Activated gamma-delta T cell treated with anti-CD3 and anti-CD28 coated beads, Interleukin-2, amount 50 U/mL, for 16 hours (primary cell): ENCODE results near the gene STK32C.

Source experiments
- DNase-seq: peaks from one replicate; pipeline ENCODE4 v3.0.0-alpha.2; 2020; ENCODE audit warnings: low read depth

STK32C gene

GRCh38 chr10:132209978-132210530 lies 97.7 kb downstream of the STK32C start:
- DNase-seq: no peak

GRCh38 chr10:132209130-132209529 lies 98.6 kb downstream of the STK32C start:
- no peak for DNase-seq

DNA sequence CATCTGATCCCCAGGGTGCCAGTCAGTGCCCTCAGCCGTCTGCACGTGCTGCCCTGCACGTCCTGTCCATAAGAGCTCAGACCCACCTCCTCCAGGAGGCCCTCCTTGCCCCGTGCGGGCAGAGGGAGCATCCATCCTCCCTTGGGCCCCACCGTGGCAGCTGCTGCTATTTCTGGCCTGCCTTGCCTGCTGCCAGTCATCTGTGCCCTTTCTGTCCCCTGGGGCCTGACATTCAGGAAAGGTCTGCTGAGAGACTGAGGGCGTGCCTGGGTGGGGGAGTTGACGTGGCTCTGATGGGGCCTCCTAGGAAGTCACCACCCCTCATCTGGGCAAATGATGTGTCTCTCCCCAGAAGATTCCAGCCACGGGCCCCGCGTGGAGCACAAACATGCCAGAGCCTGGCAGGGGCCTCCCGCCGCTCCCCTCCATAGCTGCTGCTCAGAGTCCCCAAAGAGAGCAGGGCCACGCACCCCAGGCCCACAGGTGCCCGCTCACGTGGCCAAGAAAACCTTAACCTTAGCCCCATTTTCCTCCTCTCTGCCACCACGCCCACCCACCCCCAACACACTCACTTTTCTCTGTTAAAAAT lies 99.2 kb downstream of the STK32C start:
- no peak for DNase-seq

DNA sequence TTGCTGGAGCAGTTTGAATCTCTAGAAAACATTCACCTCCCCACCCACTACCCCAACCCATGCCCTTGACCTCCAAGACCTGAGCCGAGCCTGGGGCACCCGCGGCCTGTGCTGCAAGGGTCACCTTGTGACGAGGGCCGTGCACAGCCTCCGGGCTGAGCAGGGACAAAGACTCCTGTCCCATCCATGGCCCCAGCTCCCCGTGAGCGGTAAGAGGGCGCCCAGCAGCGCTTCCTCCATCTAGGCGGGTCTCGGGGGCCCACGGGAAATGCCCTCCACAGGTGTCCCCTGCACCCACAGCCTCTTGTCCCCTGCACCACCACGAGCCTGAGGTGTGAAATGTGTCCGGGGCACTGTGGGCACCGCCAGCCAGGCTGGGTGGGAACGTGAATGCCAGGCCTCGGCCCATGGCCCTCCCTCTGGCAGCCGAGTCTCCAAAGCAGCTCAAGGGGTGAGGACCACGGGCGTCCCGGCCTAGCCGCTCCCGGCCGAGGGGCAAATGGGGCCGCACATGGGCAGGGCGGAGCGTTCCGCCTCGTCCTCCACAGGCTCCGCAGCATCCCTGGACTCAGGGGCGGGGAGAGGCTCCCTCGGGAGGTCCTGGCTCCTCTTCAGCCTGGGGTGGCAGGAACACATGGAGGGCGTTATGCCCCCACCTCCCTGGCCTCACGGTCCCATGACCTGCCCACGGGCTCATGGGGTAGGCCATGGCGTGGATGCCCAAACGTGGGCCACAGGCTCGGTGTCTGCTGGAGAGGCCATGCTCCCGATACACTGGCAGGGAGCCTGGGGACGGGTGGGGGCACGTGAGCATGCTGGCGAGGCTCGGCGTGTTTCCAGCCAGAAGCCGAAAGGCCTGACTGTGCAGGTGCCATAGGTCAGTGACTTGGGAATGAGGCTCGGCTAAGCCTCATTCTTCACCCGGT lies 100.0 kb downstream of the STK32C start:
- no peak for DNase-seq

GRCh38 chr10:132206806-132207535 lies 100.8 kb downstream of the STK32C start:
- no peak for DNase-seq

DNA sequence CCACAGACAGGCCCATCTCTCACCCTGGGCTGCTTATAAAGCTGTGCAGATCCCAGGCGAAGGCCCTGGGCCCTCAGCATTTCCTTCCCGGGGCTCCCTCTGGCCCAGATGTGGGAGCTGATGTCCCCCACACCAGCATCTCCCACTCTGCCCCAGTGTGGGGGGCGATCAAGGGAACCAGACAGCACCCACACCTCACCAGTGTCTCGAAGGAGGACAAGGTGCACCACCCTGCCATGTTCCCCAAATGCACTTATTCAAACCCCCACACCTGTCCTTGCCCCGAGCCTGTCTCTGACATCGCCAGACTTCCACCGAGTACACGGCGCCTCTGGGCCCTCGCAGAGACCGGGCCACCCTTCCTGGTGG lies 101.4 kb downstream of the STK32C start:
- no peak for DNase-seq

GRCh38 chr10:132205650-132206376 lies 101.9 kb downstream of the STK32C start:
- DNase-seq: no peak

- DNase-seq: no peak
Observed at GRCh38 chr10:132204781-132205473, 102.8 kb downstream of the STK32C start.

DNA sequence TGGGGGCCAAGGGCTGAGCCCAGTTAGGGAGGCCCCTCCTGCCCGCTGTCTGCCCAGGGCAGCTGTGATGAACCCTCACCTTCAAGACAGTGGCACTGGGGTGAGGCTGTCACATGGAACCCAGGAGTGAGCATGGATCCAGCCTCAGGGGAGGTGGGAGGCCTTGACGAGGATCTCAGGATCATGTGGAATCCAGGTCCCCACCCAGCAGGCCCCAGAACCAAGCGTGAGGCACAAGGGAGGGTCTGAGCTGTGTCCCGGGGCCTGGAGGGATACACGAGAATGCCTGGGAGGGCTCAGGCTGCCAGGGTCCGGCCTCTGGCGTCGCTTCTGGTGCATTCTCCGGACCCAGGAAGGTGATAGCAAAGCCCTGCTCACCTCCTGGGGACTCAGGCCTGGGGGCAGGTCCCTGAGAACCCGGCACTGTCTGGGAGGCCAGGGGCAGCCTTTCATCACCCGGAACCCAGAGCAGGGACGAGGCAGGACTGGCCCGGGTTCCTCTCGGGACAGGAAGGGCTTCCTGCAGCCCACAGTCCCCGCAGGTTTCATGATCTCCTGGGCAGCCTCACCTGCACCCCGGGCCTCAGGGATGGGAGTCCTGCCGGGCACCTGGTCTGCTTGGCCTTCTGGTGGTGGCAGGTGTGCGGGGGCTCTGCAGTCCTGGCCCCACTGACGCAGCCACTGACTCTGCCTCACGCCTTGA lies 103.5 kb downstream of the STK32C start:
- no peak for DNase-seq

DNA sequence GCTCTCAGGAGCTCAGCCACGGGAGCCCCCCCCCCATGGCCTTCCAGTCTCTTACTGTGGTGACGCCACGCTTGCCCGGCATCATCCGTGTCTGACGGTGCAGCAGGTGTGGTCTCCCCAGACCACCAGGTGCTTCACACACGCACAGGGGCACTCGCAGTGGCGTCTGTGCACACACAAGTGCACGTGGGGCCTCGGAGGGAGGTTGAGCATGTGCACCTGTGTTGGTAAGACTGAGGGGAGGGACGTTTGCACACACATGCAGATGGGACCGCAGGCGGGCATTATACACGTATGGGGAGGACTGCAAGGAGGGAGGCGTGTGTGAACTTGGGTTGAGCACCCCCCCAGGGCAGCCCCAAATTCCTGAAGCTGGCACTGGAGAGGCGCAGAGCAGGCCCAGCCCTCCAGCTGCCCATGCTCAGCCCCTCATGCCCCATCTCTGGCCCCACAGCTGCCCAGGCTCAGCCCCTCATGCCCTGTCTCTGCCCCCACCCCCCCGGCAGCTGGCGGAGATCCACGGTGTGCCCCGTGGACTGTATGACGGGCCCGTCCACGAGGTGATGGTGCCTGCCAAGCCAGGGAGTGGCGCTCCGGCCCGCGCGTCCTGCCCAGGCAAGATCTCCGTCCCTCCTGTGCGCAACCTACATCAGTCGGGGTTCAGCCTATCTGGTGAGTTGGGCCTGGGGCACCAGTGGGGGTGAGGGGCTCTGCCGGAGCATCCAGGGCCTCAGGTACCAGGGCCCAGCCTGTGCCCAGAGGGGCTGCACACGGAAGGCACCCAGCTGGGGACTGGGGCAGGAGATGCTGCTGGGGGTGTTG lies 104.3 kb downstream of the STK32C start:
- no peak for DNase-seq

- DNase-seq: no peak
Observed at GRCh38 chr10:132202070-132202970, 105.4 kb downstream of the STK32C start.

- DNase-seq: no peak
Observed at GRCh38 chr10:132201111-132201969, 106.4 kb downstream of the STK32C start.

GRCh38 chr10:132200344-132201110 lies 107.2 kb downstream of the STK32C start:
- no peak for DNase-seq

DNA sequence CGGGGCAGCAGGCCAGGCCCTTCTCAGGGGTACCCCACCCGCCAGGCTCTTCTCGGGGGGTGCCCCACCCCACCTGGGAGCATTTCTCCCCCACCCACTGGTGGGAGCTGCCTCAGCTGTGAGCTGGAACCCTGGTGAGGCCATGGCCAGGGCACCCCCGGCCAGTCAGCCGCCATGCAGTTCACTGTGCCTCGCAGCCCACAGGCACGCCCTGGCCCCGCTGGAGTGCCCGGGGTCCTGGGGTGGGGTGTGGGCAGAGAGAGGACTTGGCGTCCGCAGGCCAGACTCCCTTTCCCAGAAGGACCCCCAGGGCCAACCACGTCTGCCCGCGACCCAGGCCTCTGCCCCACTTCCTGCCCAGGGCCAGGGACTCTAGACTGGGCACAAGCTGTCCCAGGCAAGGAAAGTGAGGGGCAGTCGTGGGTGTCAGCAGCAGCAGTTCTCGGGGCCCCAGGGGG lies 107.9 kb downstream of the STK32C start:
- no peak for DNase-seq

DNA sequence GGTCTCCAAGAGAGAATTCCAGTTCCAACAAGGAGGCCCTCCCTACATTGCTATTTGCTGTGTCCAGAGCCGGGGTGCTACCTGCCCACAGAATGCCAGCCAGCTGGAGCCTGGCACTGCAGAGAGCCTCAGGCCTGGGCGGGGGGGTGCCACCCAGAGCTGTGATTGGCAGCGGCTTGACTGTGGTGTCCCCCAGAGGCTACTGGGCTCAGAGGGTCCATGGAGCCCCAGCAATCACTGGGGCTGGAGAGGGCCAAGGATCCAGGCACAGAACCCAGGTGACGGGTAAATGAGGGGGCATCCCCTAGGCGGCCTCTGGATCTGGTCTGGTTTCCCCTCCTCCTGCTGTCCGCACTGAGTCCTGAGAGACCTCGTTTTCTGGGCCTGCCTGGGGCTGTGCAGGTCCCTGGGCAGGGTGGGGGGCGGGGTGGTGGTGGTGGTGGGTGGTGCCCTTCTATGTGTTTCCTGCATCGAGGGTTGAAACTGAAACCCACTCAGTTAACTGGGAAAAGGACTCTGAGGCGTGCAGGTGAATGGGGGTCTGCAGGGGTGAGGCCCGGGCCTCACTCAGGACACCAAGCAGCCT lies 108.4 kb downstream of the STK32C start:
- no peak for DNase-seq

DNA sequence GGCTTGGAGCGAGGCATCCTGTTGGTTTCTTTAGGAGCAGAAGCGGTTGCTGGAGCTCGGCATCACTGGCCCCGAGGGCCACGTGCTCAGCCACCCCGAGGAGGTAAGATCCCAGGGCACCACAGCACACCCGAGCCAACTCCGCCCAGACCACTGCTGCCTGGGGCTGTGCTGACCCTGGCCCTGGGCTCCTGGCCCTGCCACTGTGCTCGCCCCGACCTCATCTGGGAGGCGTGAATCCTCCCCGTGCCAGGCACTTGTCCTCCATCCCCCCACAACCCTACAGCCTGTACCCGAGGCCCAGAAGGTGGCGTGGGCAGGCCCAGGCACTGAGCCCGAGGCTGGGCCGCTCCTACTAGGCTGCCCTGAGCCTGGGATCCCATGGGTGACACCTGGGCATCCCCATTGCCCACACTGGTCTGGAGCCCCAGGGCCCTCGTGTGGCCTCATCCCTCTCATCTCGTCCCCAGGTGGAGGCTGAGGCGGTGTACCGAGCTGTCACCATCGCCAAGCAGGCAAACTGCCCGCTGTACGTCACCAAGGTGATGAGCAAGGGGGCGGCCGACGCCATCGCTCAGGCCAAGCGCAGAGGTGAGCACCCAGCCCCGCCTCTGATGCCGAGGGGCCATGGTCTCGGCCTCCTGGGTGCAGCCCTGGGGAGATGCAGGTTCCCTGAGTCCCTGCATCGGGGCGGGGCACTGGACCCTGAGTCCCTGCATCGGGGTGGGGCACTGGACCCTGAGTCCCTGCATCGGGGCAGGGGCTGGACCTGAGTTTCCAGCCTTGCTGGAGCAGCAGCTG lies 109.2 kb downstream of the STK32C start:
- DNase-seq: no peak
